ENCODE measurements around the gene MYL6. TPM values are rescaled to one million over a fixed set of nuclear protein-coding genes. Genes with fewer than 3 reads are reported as not detected.
A peak's percentile ranks its signal among the peaks of the same experiment; 100 is the strongest.
"Not testable (repeated sequence)": the region's sequence is repeated elsewhere in the genome, so short reads cannot be mapped to it uniquely, and the experiment has no call there.

Gene MYL6
- total RNA-seq, 2 donors from 2014 or later: 974 to 1,528 TPM

GRCh38 chr12:56188131-56188777 lies 30.1 kb downstream of the MYL6 start:
- Mint-ChIP-seq H3K36me3 (ENCODE audit: low read depth) (peaks cover 67% of the 10 kb centered on the region), H3K4me1 (peaks cover 32% of the 10 kb centered on the region), H3K4me3 (peak overlapping the region; percentile 91), H3K9me3 (no peaks in the 10 kb centered on the region), H3K27me3 (no peaks in the 10 kb centered on the region), H3K27ac (peak overlapping the region; percentile 91)
- no peak for ATAC-seq (replicated peaks)

- peaks cover 62% of the 10 kb centered on the region for H3K36me3 Mint-ChIP-seq (ENCODE audit: low read depth)
- no peaks in the 10 kb centered on the region for H3K27me3 Mint-ChIP-seq
- no peak for ATAC-seq (replicated peaks)
- H3K4me1 Mint-ChIP-seq: peaks cover 35% of the 10 kb centered on the region
- peak overlapping the region; percentile 91 for H3K4me3 Mint-ChIP-seq
- H3K27ac Mint-ChIP-seq: peak overlapping the region; percentile 91
- no peaks in the 10 kb centered on the region for H3K9me3 Mint-ChIP-seq
Observed at GRCh38 chr12:56188778-56189098, 30.6 kb downstream of the MYL6 start.

DNA sequence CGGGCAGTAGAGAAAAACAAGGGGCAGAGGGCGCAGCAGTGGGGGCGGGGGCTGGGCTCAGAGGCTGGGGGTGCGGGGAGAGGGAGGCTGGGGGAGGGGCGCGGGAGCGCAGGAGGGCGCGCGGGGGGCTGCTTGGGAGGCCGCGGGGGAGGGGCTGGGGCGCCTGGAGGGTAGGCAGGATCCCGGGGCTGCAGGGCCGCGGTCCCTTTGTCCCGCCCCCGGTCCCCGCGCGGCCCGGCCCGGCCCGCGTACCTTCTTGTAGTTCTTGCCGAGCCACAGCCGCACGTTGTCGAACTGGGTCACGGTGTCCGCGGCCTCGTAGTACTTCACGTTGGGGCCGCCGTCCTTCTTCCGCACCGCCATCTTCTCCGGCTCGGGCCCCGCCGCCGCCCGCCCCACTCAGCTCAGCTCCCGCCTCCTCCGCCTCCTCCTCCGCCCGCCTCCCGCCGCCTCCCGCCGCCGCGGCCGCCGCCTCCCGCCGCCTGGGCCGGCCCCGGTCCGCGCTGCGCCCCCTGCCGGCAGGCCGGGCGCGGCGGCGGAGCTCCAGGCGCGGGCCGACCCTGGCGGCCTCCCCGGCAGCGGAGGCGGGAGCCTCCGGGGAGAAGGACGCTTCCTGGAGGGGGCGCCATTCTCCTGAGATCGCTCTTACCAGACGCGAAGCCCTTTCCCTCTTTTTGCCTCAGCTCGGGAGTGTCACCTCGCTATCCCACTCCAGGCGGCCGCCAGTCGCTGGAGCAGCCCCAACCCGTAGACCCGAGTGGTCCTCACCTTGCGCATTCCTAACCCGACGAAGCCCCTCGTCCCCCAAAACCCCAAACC lies 31.1 kb downstream of the MYL6 start, which contains the start of gene SMARCC2:
Gene SMARCC2 (minus strand): TSS at position 385 of the 819 bp plus-strand sequence. CDS start 22 bp downstream, at position 363.
- peaks cover 35% of the 10 kb centered on the region for H3K4me1 Mint-ChIP-seq
- peak; percentile 87 for ATAC-seq (replicated peaks)
- H3K27ac Mint-ChIP-seq: peak within 1 kb of the TSS; percentile 100
- no peaks in the 10 kb centered on the region for H3K9me3 Mint-ChIP-seq
- peaks cover 56% of the 10 kb centered on the region for H3K36me3 Mint-ChIP-seq (ENCODE audit: low read depth)
- H3K27me3 Mint-ChIP-seq: no peaks in the 10 kb centered on the region
- H3K4me3 Mint-ChIP-seq: peak within 1 kb of the TSS; percentile 91

GRCh38 chr12:56189918-56190694 lies 31.9 kb downstream of the MYL6 start:
- Mint-ChIP-seq H3K36me3 (ENCODE audit: low read depth) (peaks cover 48% of the 10 kb centered on the region), H3K4me1 (peaks cover 35% of the 10 kb centered on the region)

GRCh38 chr12:56190695-56191155 lies 32.6 kb downstream of the MYL6 start:
- no peak for ATAC-seq (replicated peaks)
- H3K4me3 Mint-ChIP-seq: peak overlapping the region; percentile 91

More at GRCh38 chr12:56189918-56190694, 31.9 kb downstream of the MYL6 start:
- Mint-ChIP-seq H3K4me3 (peak overlapping the region; percentile 91), H3K27ac (peak overlapping the region; percentile 100), H3K9me3 (no peaks in the 10 kb centered on the region), H3K27me3 (no peaks in the 10 kb centered on the region)
- ATAC-seq (replicated peaks): peak; percentile 59

GRCh38 chr12:56192582-56192981 lies 34.4 kb downstream of the MYL6 start:
- Mint-ChIP-seq H3K9me3 (no peaks in the 10 kb centered on the region), H3K4me3 (peak overlapping the region; percentile 62), H3K27me3 (no peaks in the 10 kb centered on the region), H3K4me1 (peaks cover 31% of the 10 kb centered on the region), H3K36me3 (ENCODE audit: low read depth) (peaks cover 24% of the 10 kb centered on the region), H3K27ac (peak overlapping the region; percentile 88)
- ATAC-seq (replicated peaks): no peak

More at GRCh38 chr12:56190695-56191155, 32.6 kb downstream of the MYL6 start:
- Mint-ChIP-seq H3K4me1 (peaks cover 34% of the 10 kb centered on the region), H3K36me3 (ENCODE audit: low read depth) (peaks cover 42% of the 10 kb centered on the region), H3K9me3 (no peaks in the 10 kb centered on the region), H3K27ac (peak overlapping the region; percentile 100), H3K27me3 (no peaks in the 10 kb centered on the region)

GRCh38 chr12:56193025-56193578 lies 34.9 kb downstream of the MYL6 start:
- peak overlapping the region; percentile 62 for H3K4me3 Mint-ChIP-seq
- H3K27ac Mint-ChIP-seq: peak overlapping the region; percentile 88
- peaks cover 18% of the 10 kb centered on the region for H3K36me3 Mint-ChIP-seq (ENCODE audit: low read depth)
- no peaks in the 10 kb centered on the region for H3K9me3 Mint-ChIP-seq
- peaks cover 25% of the 10 kb centered on the region for H3K4me1 Mint-ChIP-seq
- H3K27me3 Mint-ChIP-seq: no peaks in the 10 kb centered on the region
- peak; percentile 23 for ATAC-seq (replicated peaks)

DNA sequence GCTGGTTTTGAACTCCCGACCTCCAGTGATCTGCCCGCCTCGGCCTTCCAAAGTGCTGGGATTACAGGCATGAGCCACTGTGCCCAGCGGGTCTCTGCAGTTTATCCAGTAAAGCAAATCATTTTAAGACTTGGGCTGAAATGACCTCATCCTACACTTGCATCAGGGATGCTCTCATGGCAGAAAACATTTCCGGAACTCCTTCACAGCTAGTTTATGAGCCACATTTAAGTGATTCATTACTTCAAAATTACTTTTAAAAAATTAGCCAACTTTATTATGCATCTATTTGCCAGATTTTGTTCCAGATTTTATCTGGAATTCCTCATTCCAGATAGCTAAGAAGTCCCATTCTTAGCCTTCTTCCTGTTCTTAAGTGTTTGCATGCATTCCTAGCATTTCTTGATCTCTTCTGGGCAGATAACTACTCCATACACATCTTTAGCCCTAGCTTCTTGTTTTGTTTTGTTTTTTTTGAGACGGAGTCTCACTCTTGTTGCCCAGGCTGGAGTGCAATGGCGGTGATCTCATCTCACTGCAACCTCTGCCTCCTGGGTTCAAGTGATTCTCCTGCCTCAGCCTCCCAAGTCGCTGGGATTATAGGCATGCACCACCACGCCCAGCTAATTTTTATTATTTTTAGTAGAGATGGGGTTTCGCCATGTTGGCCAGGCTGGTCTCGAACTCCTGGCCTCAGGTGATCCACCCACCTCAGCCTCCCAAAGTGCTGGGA lies 38.8 kb downstream of the MYL6 start:
- not testable (repeated sequence) for H3K36me3 Mint-ChIP-seq (ENCODE audit: low read depth); H3K9me3 Mint-ChIP-seq; H3K4me3 Mint-ChIP-seq; ATAC-seq (replicated peaks); H3K27me3 Mint-ChIP-seq; H3K27ac Mint-ChIP-seq
- peaks cover 10% of the 10 kb centered on the region for H3K4me1 Mint-ChIP-seq

- Mint-ChIP-seq H3K27me3 (no peaks in the 10 kb centered on the region), H3K36me3 (ENCODE audit: low read depth) (no peaks in the 10 kb centered on the region), H3K9me3 (no peaks in the 10 kb centered on the region), H3K27ac (no peak overlapping the region), H3K4me3 (no peak overlapping the region), H3K4me1 (peaks cover 5% of the 10 kb centered on the region)
- no peak for ATAC-seq (replicated peaks)
Observed at GRCh38 chr12:56197921-56198635, 39.9 kb downstream of the MYL6 start.

DNA sequence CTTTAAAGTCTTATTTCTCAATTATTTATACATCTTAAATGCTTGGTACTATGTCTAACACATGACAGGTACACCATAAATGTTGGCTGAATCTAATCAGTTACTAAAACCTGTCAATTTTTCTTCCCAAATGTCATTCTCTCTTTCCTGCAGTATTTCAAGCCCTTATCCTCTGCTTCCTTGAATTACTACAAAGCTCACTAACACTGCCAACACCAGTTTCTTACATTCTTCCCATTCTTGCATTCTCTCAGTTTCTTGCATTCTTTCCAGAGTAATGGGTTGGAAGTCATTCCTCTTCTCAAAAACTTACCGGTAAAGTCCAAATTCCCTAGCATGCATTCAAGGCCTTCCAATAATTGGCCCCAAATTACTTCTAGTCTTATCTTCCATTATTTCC lies 40.7 kb downstream of the MYL6 start:
- H3K4me1 Mint-ChIP-seq: no peaks in the 10 kb centered on the region
- H3K9me3 Mint-ChIP-seq: no peaks in the 10 kb centered on the region
- H3K27ac Mint-ChIP-seq: no peak overlapping the region
- no peak for ATAC-seq (replicated peaks)
- H3K4me3 Mint-ChIP-seq: no peak overlapping the region
- H3K27me3 Mint-ChIP-seq: no peaks in the 10 kb centered on the region
- no peaks in the 10 kb centered on the region for H3K36me3 Mint-ChIP-seq (ENCODE audit: low read depth)

- ATAC-seq (replicated peaks): no peak
- H3K27ac Mint-ChIP-seq: peak overlapping the region; percentile 13
- no peaks in the 10 kb centered on the region for H3K9me3 Mint-ChIP-seq
- H3K27me3 Mint-ChIP-seq: no peaks in the 10 kb centered on the region
- peaks cover 9% of the 10 kb centered on the region for H3K4me1 Mint-ChIP-seq
- H3K36me3 Mint-ChIP-seq (ENCODE audit: low read depth): peaks cover 34% of the 10 kb centered on the region
- H3K4me3 Mint-ChIP-seq: no peak overlapping the region
Observed at GRCh38 chr12:56202366-56202765, 44.2 kb downstream of the MYL6 start.

- H3K27me3 Mint-ChIP-seq: no peaks in the 10 kb centered on the region
- no peak overlapping the region for H3K4me3 Mint-ChIP-seq
- peaks cover 9% of the 10 kb centered on the region for H3K4me1 Mint-ChIP-seq
- no peak for ATAC-seq (replicated peaks)
- no peaks in the 10 kb centered on the region for H3K9me3 Mint-ChIP-seq
- H3K27ac Mint-ChIP-seq: peak overlapping the region; percentile 13
- H3K36me3 Mint-ChIP-seq (ENCODE audit: low read depth): peaks cover 39% of the 10 kb centered on the region
Observed at GRCh38 chr12:56202838-56203237, 44.7 kb downstream of the MYL6 start.

- Mint-ChIP-seq H3K27me3 (no peaks in the 10 kb centered on the region), H3K4me3 (no peak overlapping the region), H3K36me3 (ENCODE audit: low read depth) (peaks cover 53% of the 10 kb centered on the region), H3K27ac (peak overlapping the region; percentile 3), H3K9me3 (no peaks in the 10 kb centered on the region), H3K4me1 (peaks cover 9% of the 10 kb centered on the region)
- no peak for ATAC-seq (replicated peaks)
Observed at GRCh38 chr12:56204275-56204674, 46.1 kb downstream of the MYL6 start.

Measured in activated T-helper 17 cell treated with anti-CD3 and anti-CD28 coated beads, Interleukin-2, amount 50 U/mL, for 72 hours (primary cell).